CD4-positive, alpha-beta memory T cell (primary cell): Measurements from ENCODE around the gene PTPRM. TPM values are rescaled to one million over a fixed set of nuclear protein-coding genes. Genes with fewer than 3 reads are reported as not detected.

Source experiments
- CTCF ChIA-PET: fragments of 350-600 bp; sonication (Branson Sonifier 250); formaldehyde crosslinking; loops from one replicate; lab custom pipeline; 2021; ENCODE audit warnings: inconsistent platforms; ENCODE audit not compliant: partially characterized antibody; lab: Charles Lee
- POLR2A ChIA-PET: fragments of 350-600 bp; sonication (Branson Sonifier 250); formaldehyde crosslinking; loops from one replicate; lab custom pipeline; 2021; ENCODE audit not compliant: partially characterized antibody; lab: Charles Lee
- DNase-seq, 5 donors: peaks; one replicate each; pipeline versions ENCODE4 v3.0.0 to v3.0.0-alpha.2; 2020 to 2022; ENCODE audit warnings: mixed read lengths in 1 of 5
- H3K27ac ChIP-seq: one replicate; pipeline ENCODE4 v1.7.0; 2013; ENCODE audit warnings: low read depth, low read length
- H3K27me3 ChIP-seq: 2 replicates; pipeline ENCODE4 v1.7.0; 2013; ENCODE audit warnings: mild to moderate bottlenecking, low read length, moderate library complexity; ENCODE audit not compliant: insufficient read depth
- H3K36me3 ChIP-seq: 2 replicates; pipeline ENCODE4 v1.7.0; 2013; ENCODE audit warnings: mild to moderate bottlenecking, low read length, moderate library complexity; ENCODE audit not compliant: insufficient read depth
- H3K4me1 ChIP-seq: 2 replicates; pipeline ENCODE4 v1.7.0; 2013; ENCODE audit warnings: mild to moderate bottlenecking, low read length, moderate library complexity; ENCODE audit not compliant: insufficient read depth
- H3K4me3 ChIP-seq, 2 donors: one replicate each; pipeline ENCODE4 v1.7.0; 2013; ENCODE audit warnings: low read length in 2 of 2, mild to moderate bottlenecking in 1 of 2
- H3K9me3 ChIP-seq, 2 donors: one replicate each; pipeline ENCODE4 v1.7.0; 2013; ENCODE audit warnings: low read length in 2 of 2, control low read depth in 1 of 2; ENCODE audit not compliant: control insufficient read depth in 1 of 2
- H3K27ac Mint-ChIP-seq, 7 donors: one replicate each; pipeline ENCODE4 v1.8.0; 2020 to 2021; ENCODE audit warnings: mixed read lengths in 7 of 7, mild to moderate bottlenecking in 6 of 7, inconsistent platforms in 3 of 7, moderate library complexity in 3 of 7
- H3K27me3 Mint-ChIP-seq, 2 donors: one replicate each; pipeline ENCODE4 v1.8.0; 2020 to 2021; ENCODE audit warnings: mixed read lengths in 2 of 2
- H3K36me3 Mint-ChIP-seq, 2 donors: one replicate each; pipeline ENCODE4 v1.8.0; 2020 to 2021; ENCODE audit warnings: mixed read lengths in 2 of 2, inconsistent platforms in 1 of 2, mild to moderate bottlenecking in 1 of 2
- H3K4me1 Mint-ChIP-seq, 4 donors: one replicate each; pipeline ENCODE4 v1.8.0; 2020 to 2021; ENCODE audit warnings: mixed read lengths in 4 of 4, mild to moderate bottlenecking in 1 of 4
- H3K4me3 Mint-ChIP-seq, 8 donors: one replicate each; pipeline ENCODE4 v1.8.0; 2020 to 2021; ENCODE audit warnings: mixed read lengths in 8 of 8, mild to moderate bottlenecking in 7 of 8, moderate library complexity in 6 of 8, inconsistent platforms in 3 of 8
- H3K9me3 Mint-ChIP-seq, 8 donors: one replicate each; pipeline ENCODE4 v1.8.0; 2020 to 2021; ENCODE audit warnings: mixed read lengths in 8 of 8, mild to moderate bottlenecking in 5 of 8, inconsistent platforms in 3 of 8, moderate library complexity in 1 of 8
- intact Hi-C: fragments of 100-400 bp; cut with micrococcal nuclease; formaldehyde crosslinking; loops from one replicate; pipeline ENCODE4 v1.15.1; 2023
- polyA plus RNA-seq, 2 donors: library from polyadenylated mRNA; unstranded; fragments of 300-500 nt; fragmentation: Illumina TruSeq; gene quantifications; one replicate each; pipeline ENCODE4 v1.2.3, GENCODE V29; 2021
- total RNA-seq, 2 experiments: library from RNA; stranded (reverse); gene quantifications; one replicate each; pipeline ENCODE4 v1.2.3, GENCODE V29; 2021

Gene PTPRM
- total and polyA plus RNA-seq, 4 experiments from 2014 or later, result 6.7 to 20.1 (median 12.9) TPM

DNA sequence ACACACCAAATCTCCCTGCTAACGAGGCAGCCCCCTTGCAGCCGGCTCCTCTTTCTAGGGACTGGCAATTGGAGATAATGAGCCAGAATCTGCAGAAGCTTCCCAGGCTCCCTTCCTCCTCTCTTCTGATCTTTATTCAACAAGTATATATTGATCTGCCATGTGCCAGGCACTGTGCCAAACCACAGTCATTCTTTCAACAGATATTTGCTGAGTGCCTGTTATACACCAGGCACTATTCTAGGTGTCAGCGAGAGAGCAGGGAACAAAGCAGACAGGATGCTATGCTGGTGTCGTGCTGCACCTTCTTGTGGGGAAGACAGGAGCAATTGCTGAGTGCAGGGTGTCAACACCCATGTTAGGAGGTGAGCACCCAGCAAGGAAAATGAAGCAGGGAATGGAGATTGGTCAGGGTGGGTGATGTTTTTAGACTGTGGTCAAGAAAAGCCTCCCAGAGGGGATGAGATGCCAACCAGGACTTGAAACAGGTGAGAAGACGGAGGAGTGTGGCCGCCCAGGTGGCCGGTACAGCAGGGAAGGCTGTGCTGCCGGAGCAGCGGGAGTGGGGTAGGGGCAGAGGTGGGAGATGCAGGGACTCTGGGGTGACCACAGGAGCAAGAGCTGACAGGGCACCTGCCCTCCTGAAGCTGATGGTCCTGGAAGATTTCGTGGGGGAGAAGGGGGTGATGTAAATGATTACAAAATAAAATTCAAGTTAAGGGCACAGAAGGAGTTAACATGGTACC, 734.5 kb downstream of the PTPRM start:
- intact Hi-C loops, result no loop called here
- Mint-ChIP-seq H3K9me3 (peaks cover 0 to 2% (median 0%) of the 10 kb centered on the region in 8 donors), H3K4me3 (no peak overlapping the region), H3K4me1 (no peaks in the 10 kb centered on the region), H3K36me3 (peaks cover 0 to 2% of the 10 kb centered on the region in 2 donors), H3K27me3 (no peaks in the 10 kb centered on the region), H3K27ac (no peak overlapping the region)
- no peak for DNase-seq
- POLR2A ChIA-PET, result no interaction called here
- CTCF ChIA-PET, result no interaction called here
- Histone ChIP-seq H3K4me3 (no peak overlapping the region), H3K9me3 (no peaks in the 10 kb centered on the region), H3K27ac (no peak overlapping the region), H3K4me1 (no peaks in the 10 kb centered on the region), H3K36me3 (no peaks in the 10 kb centered on the region), H3K27me3 (no peaks in the 10 kb centered on the region)

DNA sequence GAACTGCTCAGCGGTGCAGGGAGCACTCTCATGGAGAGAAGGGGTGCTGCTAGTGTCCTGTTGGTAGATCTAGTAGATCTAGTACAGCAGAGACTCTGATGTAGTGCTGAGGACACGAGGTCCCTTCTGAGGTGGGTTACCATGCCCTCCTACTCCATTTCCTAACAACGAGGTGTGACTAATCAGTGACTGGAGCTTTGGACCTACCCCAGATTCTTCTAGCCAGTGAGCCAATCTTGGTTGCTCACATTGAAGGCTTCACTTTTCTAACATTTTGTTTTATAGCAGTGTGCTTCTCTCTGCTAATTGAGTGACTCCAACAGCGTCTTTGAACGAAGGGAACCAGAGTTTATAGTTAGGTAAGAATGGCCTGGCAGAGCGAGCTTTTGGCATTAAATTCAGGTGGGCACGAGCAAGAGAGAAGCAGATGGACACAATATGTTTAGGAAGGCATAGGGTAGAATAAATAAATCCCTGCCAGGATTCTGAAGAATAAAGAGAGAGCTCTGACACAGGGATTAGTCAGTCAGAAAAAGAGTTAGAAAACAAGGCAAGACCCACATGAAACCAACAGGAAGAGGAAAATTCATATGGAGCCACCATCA, 736.1 kb downstream of the PTPRM start:
- Histone ChIP-seq H3K27me3 (no peaks in the 10 kb centered on the region), H3K4me1 (no peaks in the 10 kb centered on the region), H3K9me3 (no peaks in the 10 kb centered on the region), H3K36me3 (no peaks in the 10 kb centered on the region), H3K4me3 (no peak overlapping the region), H3K27ac (no peak overlapping the region)
- intact Hi-C loops, result no loop called here
- no peak overlapping the region for H3K4me3 Mint-ChIP-seq
- H3K27me3 Mint-ChIP-seq, result no peaks in the 10 kb centered on the region
- ChIA-PET CTCF (no interaction called here), POLR2A (no interaction called here)
- peak overlapping the region in 1 of 7 donors; percentile 50 for H3K27ac Mint-ChIP-seq
- no peak for DNase-seq
- peaks cover 0 to 2% (median 0%) of the 10 kb centered on the region in 8 donors for H3K9me3 Mint-ChIP-seq
- H3K36me3 Mint-ChIP-seq, result peaks cover 0 to 2% of the 10 kb centered on the region in 2 donors
- no peaks in the 10 kb centered on the region for H3K4me1 Mint-ChIP-seq

DNA sequence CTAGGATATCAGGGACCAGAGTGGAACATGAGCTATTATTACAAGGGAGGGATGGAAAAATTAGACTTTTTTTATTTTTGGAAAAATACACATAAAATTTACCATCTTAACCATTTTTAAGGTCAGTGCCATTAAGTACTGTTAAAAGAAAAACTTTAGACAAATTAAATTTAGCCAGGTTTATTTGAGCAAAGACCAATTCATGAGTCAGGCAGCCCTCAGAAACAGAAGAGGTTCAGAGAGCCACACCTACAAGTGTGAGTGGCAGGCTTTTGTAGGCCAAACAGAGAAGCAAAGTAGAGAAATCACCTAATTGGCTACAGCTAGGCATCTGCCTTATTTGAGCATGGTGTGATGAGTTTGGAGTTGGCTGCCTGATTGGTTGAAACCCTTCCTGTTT, 740.8 kb downstream of the PTPRM start:
- H3K27me3 Mint-ChIP-seq, result no peaks in the 10 kb centered on the region
- no peak overlapping the region for H3K27ac ChIP-seq
- no peak overlapping the region for H3K27ac Mint-ChIP-seq
- POLR2A ChIA-PET, result no interaction called here
- H3K36me3 Mint-ChIP-seq, result no peaks in the 10 kb centered on the region
- no peak overlapping the region for H3K4me3 Mint-ChIP-seq
- CTCF ChIA-PET, result interaction anchor here (1.0 kb wide), 1 partner anchor 20 kb away, joined by 3 read pairs; no protein-coding TSS in a partner anchor
- intact Hi-C loops, result no loop called here
- H3K9me3 Mint-ChIP-seq, result peaks cover 0 to 2% (median 0%) of the 10 kb centered on the region in 8 donors
- no peaks in the 10 kb centered on the region for H3K36me3 ChIP-seq
- H3K4me1 Mint-ChIP-seq, result no peaks in the 10 kb centered on the region
- DNase-seq, result no peak
- no peaks in the 10 kb centered on the region for H3K9me3 ChIP-seq
- H3K4me1 ChIP-seq, result no peaks in the 10 kb centered on the region
- H3K27me3 ChIP-seq, result no peaks in the 10 kb centered on the region
- no peak overlapping the region for H3K4me3 ChIP-seq

DNA sequence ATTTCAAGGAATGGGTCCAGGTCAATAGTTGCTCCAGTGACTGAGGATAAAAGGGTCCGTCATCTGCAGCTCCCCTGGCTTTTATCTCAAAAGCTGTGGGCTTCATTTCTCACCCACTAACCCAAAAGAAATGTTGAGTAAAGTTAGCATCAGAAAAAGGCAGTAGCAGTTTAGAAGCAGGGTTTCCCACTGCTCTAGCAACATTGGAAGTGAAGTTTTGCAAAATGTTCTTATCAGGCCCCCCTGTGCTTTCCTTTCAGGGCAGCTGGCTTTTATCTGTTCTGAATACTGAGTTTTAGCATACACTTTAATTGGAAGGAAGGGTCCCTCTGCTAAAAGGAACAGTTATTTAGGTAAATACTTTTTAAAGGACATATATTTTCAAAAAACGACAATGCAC, 745.9 kb downstream of the PTPRM start:
- H3K4me1 Mint-ChIP-seq, result no peaks in the 10 kb centered on the region

DNA sequence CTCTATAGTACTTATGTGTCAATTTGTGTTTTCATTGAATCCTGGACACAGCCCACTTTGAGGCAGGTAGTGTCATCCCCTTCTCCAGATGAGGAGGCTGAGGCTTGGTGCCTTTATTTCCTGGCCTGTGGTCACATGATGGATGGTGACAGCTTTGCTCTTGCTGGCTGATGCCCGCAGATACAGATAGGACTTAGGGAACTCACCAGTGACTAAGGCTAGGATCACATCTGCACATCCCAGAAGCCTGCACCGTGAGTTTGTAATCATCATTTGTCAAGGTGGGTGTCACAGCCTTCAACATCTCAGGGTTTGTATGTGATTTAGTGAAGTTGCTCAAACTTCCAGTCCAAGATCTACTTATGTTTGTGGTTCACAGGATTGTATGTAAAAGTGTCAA, 747.0 kb downstream of the PTPRM start:
- ChIA-PET POLR2A (no interaction called here), CTCF (no interaction called here)
- Histone ChIP-seq H3K27ac (no peak overlapping the region), H3K9me3 (no peaks in the 10 kb centered on the region), H3K27me3 (no peaks in the 10 kb centered on the region), H3K4me1 (no peaks in the 10 kb centered on the region), H3K36me3 (no peaks in the 10 kb centered on the region), H3K4me3 (no peak overlapping the region)
- Mint-ChIP-seq H3K36me3 (no peaks in the 10 kb centered on the region), H3K4me3 (no peak overlapping the region), H3K9me3 (peaks cover 0 to 2% (median 0%) of the 10 kb centered on the region in 8 donors), H3K4me1 (no peaks in the 10 kb centered on the region), H3K27me3 (no peaks in the 10 kb centered on the region), H3K27ac (no peak overlapping the region)
- intact Hi-C loops, result no loop called here
- DNase-seq, result no peak

More for the DNA sequence above, 745.9 kb downstream of the PTPRM start:
- Mint-ChIP-seq H3K27ac (no peak overlapping the region), H3K27me3 (no peaks in the 10 kb centered on the region), H3K36me3 (no peaks in the 10 kb centered on the region), H3K9me3 (peaks cover 0 to 2% (median 0%) of the 10 kb centered on the region in 8 donors), H3K4me3 (no peak overlapping the region)
- H3K9me3 ChIP-seq, result no peaks in the 10 kb centered on the region
- H3K27me3 ChIP-seq, result no peaks in the 10 kb centered on the region
- POLR2A ChIA-PET, result no interaction called here
- DNase-seq, result no peak
- no peak overlapping the region for H3K4me3 ChIP-seq
- H3K36me3 ChIP-seq, result no peaks in the 10 kb centered on the region
- CTCF ChIA-PET, result no interaction called here
- no peaks in the 10 kb centered on the region for H3K4me1 ChIP-seq
- H3K27ac ChIP-seq, result no peak overlapping the region
- intact Hi-C loops, result no loop called here

DNA sequence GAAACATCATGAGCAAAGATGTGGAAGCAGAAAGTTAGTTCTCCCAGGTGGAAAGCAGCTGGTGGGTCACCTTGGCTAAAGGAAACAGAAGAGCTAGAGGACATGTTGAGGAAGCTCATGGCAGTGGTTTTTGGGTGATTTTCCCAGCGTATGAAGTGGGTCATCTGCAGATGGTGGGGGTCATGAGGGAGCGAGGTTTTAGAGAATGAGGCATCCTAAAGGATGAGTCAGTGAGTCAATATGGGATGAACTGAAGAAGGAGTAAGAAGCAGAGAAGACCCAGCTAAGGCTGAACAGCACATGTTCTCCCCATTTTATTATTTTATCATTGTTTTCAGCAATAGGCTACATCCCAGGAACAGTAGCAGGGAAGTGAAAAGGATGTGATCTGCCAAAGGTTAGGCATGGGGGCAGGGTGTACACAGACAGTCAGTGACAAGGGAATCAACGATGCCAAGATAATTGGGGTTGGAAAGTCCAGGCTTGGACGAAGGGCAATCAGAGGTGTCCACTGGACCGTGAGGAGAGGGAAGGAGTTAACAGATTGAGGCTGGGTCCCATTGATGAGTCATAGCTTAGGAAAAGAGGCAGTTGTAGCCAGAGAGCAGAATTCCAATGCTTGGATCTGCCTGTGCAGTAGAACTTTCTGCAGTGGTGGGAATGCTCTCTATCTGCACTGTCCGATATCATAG, 752.8 kb downstream of the PTPRM start:
- H3K4me1 ChIP-seq, result no peaks in the 10 kb centered on the region
- CTCF ChIA-PET, result no interaction called here
- POLR2A ChIA-PET, result no interaction called here

DNA sequence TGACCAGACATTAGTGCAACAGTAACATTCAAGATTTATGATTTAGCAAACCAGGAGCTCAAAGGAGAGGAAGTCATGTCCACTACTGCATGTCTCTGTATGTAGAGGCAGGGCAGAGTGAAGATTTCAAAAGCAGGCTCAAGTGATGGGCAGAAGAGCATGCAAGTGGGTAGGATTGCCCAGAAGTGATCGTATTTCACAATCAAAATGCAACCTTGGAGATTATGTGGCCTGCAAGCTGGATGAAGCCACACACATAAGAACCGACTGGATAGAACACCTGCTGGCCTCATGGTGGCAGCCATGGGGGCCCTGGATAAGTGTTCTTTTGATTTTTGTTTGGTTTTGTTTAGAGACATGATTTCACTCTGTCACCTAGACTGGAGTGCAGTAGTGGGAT, 755.4 kb downstream of the PTPRM start:
- Mint-ChIP-seq H3K27ac (no peak overlapping the region), H3K4me3 (no peak overlapping the region), H3K9me3 (peaks cover 0 to 5% (median 3%) of the 10 kb centered on the region in 8 donors), H3K4me1 (no peaks in the 10 kb centered on the region), H3K27me3 (no peaks in the 10 kb centered on the region), H3K36me3 (peaks cover 0 to 15% of the 10 kb centered on the region in 2 donors)
- H3K27me3 ChIP-seq, result no peaks in the 10 kb centered on the region
- ChIA-PET POLR2A (no interaction called here), CTCF (no interaction called here)
- no peak overlapping the region for H3K4me3 ChIP-seq
- no peaks in the 10 kb centered on the region for H3K9me3 ChIP-seq
- intact Hi-C loops, result no loop called here
- DNase-seq, result no peak
- H3K36me3 ChIP-seq, result no peaks in the 10 kb centered on the region
- no peak overlapping the region for H3K27ac ChIP-seq
- H3K4me1 ChIP-seq, result no peaks in the 10 kb centered on the region

More for the DNA sequence above, 752.8 kb downstream of the PTPRM start:
- no peak overlapping the region for H3K4me3 ChIP-seq
- H3K27ac ChIP-seq, result no peak overlapping the region
- H3K27me3 Mint-ChIP-seq, result no peaks in the 10 kb centered on the region
- H3K4me1 Mint-ChIP-seq, result no peaks in the 10 kb centered on the region
- H3K27ac Mint-ChIP-seq, result no peak overlapping the region
- no peak overlapping the region for H3K4me3 Mint-ChIP-seq
- no peaks in the 10 kb centered on the region for H3K36me3 ChIP-seq
- H3K9me3 ChIP-seq, result no peaks in the 10 kb centered on the region
- intact Hi-C loops, result no loop called here
- peaks cover 0 to 3% (median 0%) of the 10 kb centered on the region in 8 donors for H3K9me3 Mint-ChIP-seq
- H3K27me3 ChIP-seq, result no peaks in the 10 kb centered on the region
- no peak for DNase-seq
- H3K36me3 Mint-ChIP-seq, result peaks cover 0 to 11% of the 10 kb centered on the region in 2 donors
